H1 (cell line): Measurements from ENCODE around the gene SLC35F3. TPM values are rescaled to one million over a fixed set of nuclear protein-coding genes. Genes with fewer than 3 reads are reported as not detected.

ENCODE experiments used
- CTCF ChIA-PET: fragments of 300-600 bp; sonication (Branson Sonifier 250); formaldehyde crosslinking; loops from one replicate; lab custom pipeline; 2021; ENCODE audit not compliant: partially characterized antibody; lab: Charles Lee
- POLR2A ChIA-PET: fragments of 300-600 bp; sonication (Branson Sonifier 250); formaldehyde crosslinking; loops from one replicate; lab custom pipeline; 2021; ENCODE audit warnings: inconsistent platforms; ENCODE audit not compliant: partially characterized antibody; lab: Charles Lee
- DNase-seq, 2 experiments: peaks; one replicate each; pipeline versions ENCODE4 v3.0.0 to v3.0.0-alpha.2; 2010 to 2022; ENCODE audit warnings: low spot score in 2 of 2, low read depth in 1 of 2, mixed read lengths in 1 of 2
- FAIRE-seq: peaks from 2 replicates; lab custom pipeline; 2011; peaks lifted over from hg19 to GRCh38; lab: Jason Lieb, UNC
- H2AFZ ChIP-seq: 2 replicates; pipeline ENCODE4 v1.8.1; 2012; ENCODE audit warnings: low read length, inconsistent platforms
- H2AK5ac ChIP-seq: 2 replicates; pipeline ENCODE4 v1.6.1; 2013; ENCODE audit warnings: low read depth, low read length
- H2BK120ac ChIP-seq: replicated peaks from 2 replicates; pipeline ENCODE3; 2013; ENCODE audit warnings: low read depth, low read length, inconsistent platforms
- H2BK12ac ChIP-seq: 2 replicates; pipeline ENCODE4 v1.6.1; 2013; ENCODE audit warnings: low read depth, low read length
- H2BK15ac ChIP-seq: 2 replicates; pipeline ENCODE4 v1.6.1; 2013; ENCODE audit warnings: low read length
- H2BK20ac ChIP-seq: 2 replicates; pipeline ENCODE4 v1.6.1; 2013; ENCODE audit warnings: low read length
- H2BK5ac ChIP-seq: 2 replicates; pipeline ENCODE4 v1.6.1; 2013; ENCODE audit warnings: low read depth, low read length
- H3K14ac ChIP-seq: 2 replicates; pipeline ENCODE4 v1.6.1; 2013; ENCODE audit warnings: inconsistent platforms; ENCODE audit not compliant: insufficient read length
- H3K18ac ChIP-seq: 2 replicates; pipeline ENCODE4 v1.6.1; 2013; ENCODE audit warnings: low read length; ENCODE audit errors: extremely low read depth
- H3K23ac ChIP-seq: 2 replicates; pipeline ENCODE4 v1.6.1; 2013; ENCODE audit warnings: inconsistent platforms; ENCODE audit not compliant: insufficient read length
- H3K23me2 ChIP-seq: 2 replicates; pipeline ENCODE4 v1.6.1; 2013; ENCODE audit warnings: low read depth, low read length
- H3K27ac ChIP-seq: 2 replicates; pipeline ENCODE4 v1.6.1; 2011; ENCODE audit warnings: low read depth, low read length, inconsistent platforms
- H3K27me3 ChIP-seq, 4 experiments: replicated peaks in 1 of 4; 1 replicate in 1 of 4; 2 replicates in 3 of 4; pipeline versions ENCODE4 v1.6.1 to v1.8.1; 2011 to 2013; ENCODE audit warnings: low read length in 3 of 4, mild to moderate bottlenecking in 3 of 4, inconsistent platforms in 2 of 4, mixed read lengths in 2 of 4, moderate library complexity in 1 of 4; ENCODE audit not compliant: control insufficient read depth in 3 of 4, insufficient read depth in 3 of 4; ENCODE audit errors: extremely low read depth in 1 of 4
- H3K36me3 ChIP-seq, 4 experiments: 2 replicates each; pipeline versions ENCODE4 v1.6.1 to v1.8.1; 2011 to 2013; ENCODE audit warnings: mild to moderate bottlenecking in 4 of 4, low read length in 3 of 4, moderate library complexity in 2 of 4, control low read depth in 1 of 4, inconsistent platforms in 1 of 4; ENCODE audit not compliant: insufficient read depth in 4 of 4, control insufficient read depth in 2 of 4
- H3K4ac ChIP-seq: replicated peaks from 2 replicates; pipeline ENCODE3; 2013; ENCODE audit warnings: low read length, low read depth, mixed read lengths, inconsistent platforms; ENCODE audit not compliant: insufficient read length
- H3K4me1 ChIP-seq, 4 experiments: replicated peaks in 1 of 4; 1 replicate in 1 of 4; 2 replicates in 3 of 4; pipeline versions ENCODE4 v1.6.1 to v1.8.1; 2011 to 2013; ENCODE audit warnings: low read length in 3 of 4, inconsistent platforms in 2 of 4, mixed read lengths in 1 of 4; ENCODE audit not compliant: insufficient read depth in 4 of 4, control insufficient read depth in 3 of 4
- H3K4me2 ChIP-seq, 2 experiments: 2 replicates each; pipeline versions ENCODE4 v1.6.1 to v1.8.1; 2011 to 2013; ENCODE audit warnings: low read depth in 2 of 2, low read length in 2 of 2, control low read depth in 1 of 2, inconsistent platforms in 1 of 2, mild to moderate bottlenecking in 1 of 2; ENCODE audit not compliant: insufficient read depth in 1 of 2
- H3K4me3 ChIP-seq, 4 experiments: fragments of 200-600, 300-600 bp in 1 of 4; sonication (generic), shearing (Covaris generic), sonication (Bioruptor Twin) in 1 of 4; 2 replicates each; pipeline versions ENCODE4 v1.5.1 to v1.8.1; 2011 to 2016; ENCODE audit warnings: low read length in 4 of 4, low read depth in 3 of 4, control low read depth in 2 of 4, inconsistent platforms in 2 of 4, mild to moderate bottlenecking in 2 of 4, mixed read lengths in 1 of 4, moderate library complexity in 1 of 4; ENCODE audit not compliant: insufficient read depth in 2 of 4; ENCODE audit errors: extremely low read depth in 1 of 4
- H3K56ac ChIP-seq: replicated peaks from 2 replicates; pipeline ENCODE3; 2013; ENCODE audit warnings: low read depth, mild to moderate bottlenecking, mixed read lengths, low read length, inconsistent platforms; ENCODE audit not compliant: insufficient read length
- H3K79me1 ChIP-seq: 2 replicates; pipeline ENCODE4 v1.6.1; 2013; ENCODE audit warnings: low read depth, low read length, control low read depth
- H3K79me2 ChIP-seq, 2 experiments: 2 replicates each; pipeline versions ENCODE4 v1.6.1 to v1.8.1; 2012 to 2013; ENCODE audit warnings: low read length in 2 of 2, mild to moderate bottlenecking in 2 of 2, inconsistent platforms in 1 of 2; ENCODE audit not compliant: insufficient read depth in 2 of 2, control insufficient read depth in 1 of 2
- H3K9ac ChIP-seq, 4 experiments: replicated peaks in 1 of 4; 1 replicate in 1 of 4; 2 replicates in 3 of 4; pipeline versions ENCODE4 v1.6.1 to v1.8.1; 2011 to 2013; ENCODE audit warnings: low read depth in 3 of 4, low read length in 3 of 4, control low read depth in 2 of 4, mild to moderate bottlenecking in 2 of 4, moderate library complexity in 2 of 4, inconsistent platforms in 1 of 4; ENCODE audit errors: extremely low read depth in 1 of 4
- H3K9me3 ChIP-seq, 2 experiments: 2 replicates each; pipeline versions ENCODE4 v1.6.1 to v1.8.1; 2012 to 2013; ENCODE audit warnings: mild to moderate bottlenecking in 2 of 2, moderate library complexity in 2 of 2, control low read depth in 1 of 2, inconsistent platforms in 1 of 2, low read depth in 1 of 2, low read length in 1 of 2, mixed read lengths in 1 of 2; ENCODE audit not compliant: insufficient read depth in 2 of 2
- H4K20me1 ChIP-seq, 2 experiments: replicated peaks in 1 of 2; 2 replicates each; pipeline versions ENCODE3 to v1.8.1; 2011 to 2013; ENCODE audit warnings: inconsistent platforms in 2 of 2, low read length in 2 of 2, mild to moderate bottlenecking in 1 of 2; ENCODE audit not compliant: insufficient read depth in 2 of 2, control insufficient read depth in 1 of 2
- H4K5ac ChIP-seq: 2 replicates; pipeline ENCODE4 v1.6.1; 2013; ENCODE audit warnings: low read length, low read depth, mixed read lengths, inconsistent platforms; ENCODE audit not compliant: insufficient read length
- H4K8ac ChIP-seq: 2 replicates; pipeline ENCODE4 v1.8.0; 2013; ENCODE audit warnings: mild to moderate bottlenecking, moderate library complexity, low read length, inconsistent platforms; ENCODE audit not compliant: insufficient read depth; ENCODE audit errors: extremely low read depth
- H4K91ac ChIP-seq: replicated peaks from 2 replicates; pipeline ENCODE3; 2013; ENCODE audit warnings: low read length, mixed read lengths, inconsistent platforms; ENCODE audit not compliant: insufficient read length
- ASH2L ChIP-seq: fragments of 200-600, 300-600 bp; sonication (generic); IDR thresholded peaks from one replicate; pipeline ENCODE4 v1.7.1; 2017; ENCODE audit warnings: low read length
- BACH1 ChIP-seq: IDR thresholded peaks from 2 replicates; pipeline ENCODE4 v1.6.1; 2012; ENCODE audit warnings: low read length, improper control_type of control experiment
- CBX5 ChIP-seq: fragments of 300-800, 300-1000 bp; sonication (generic); IDR thresholded peaks from 2 replicates; pipeline ENCODE4 v1.7.1; 2016; ENCODE audit warnings: antibody characterized with exemption, low read length, low read depth
- CEBPB ChIP-seq: IDR thresholded peaks from 2 replicates; pipeline ENCODE4 v1.6.1; 2012; ENCODE audit warnings: low read depth, low read length
- CREB1 ChIP-seq: IDR thresholded peaks from 2 replicates; pipeline ENCODE4 v1.6.1; 2012; ENCODE audit warnings: inconsistent platforms
- EP300 ChIP-seq, 2 experiments: IDR thresholded peaks; 1 replicate in 1 of 2; 2 replicates in 1 of 2; pipeline ENCODE4 v1.6.1; 2011 to 2012; ENCODE audit warnings: low read depth in 2 of 2, low read length in 2 of 2, mild to moderate bottlenecking in 2 of 2, borderline replicate concordance in 1 of 2, inconsistent platforms in 1 of 2, moderate library complexity in 1 of 2
- KDM1A ChIP-seq: fragments of 200-600, 300-600 bp; sonication (generic); IDR thresholded peaks from 2 replicates; pipeline ENCODE4 v1.7.1; 2016; ENCODE audit warnings: mild to moderate bottlenecking, low read length, borderline replicate concordance
- NANOG ChIP-seq: IDR thresholded peaks from 2 replicates; pipeline ENCODE4 v1.6.1; 2011; ENCODE audit warnings: low read length, low read depth, mild to moderate bottlenecking, inconsistent platforms; ENCODE audit not compliant: insufficient read depth, poor library complexity, severe bottlenecking
- POLR2AphosphoS5 ChIP-seq: IDR thresholded peaks from 2 replicates; pipeline ENCODE4 v1.6.1; 2011; ENCODE audit warnings: low read depth, low read length
- RNF2 ChIP-seq: fragments of 200-900, 300-1000 bp; sonication (generic); IDR thresholded peaks from 2 replicates; pipeline ENCODE4 v1.7.1; 2016; ENCODE audit warnings: borderline replicate concordance, low read depth, mild to moderate bottlenecking, antibody characterized with exemption, low read length; ENCODE audit not compliant: poor library complexity, severe bottlenecking; ENCODE audit errors: missing control alignments
- SP4 ChIP-seq: IDR thresholded peaks from 2 replicates; pipeline ENCODE4 v1.6.1; 2012; ENCODE audit warnings: low read length, inconsistent platforms
- SRF ChIP-seq: IDR thresholded peaks from 2 replicates; pipeline ENCODE4 v1.6.1; 2011; ENCODE audit warnings: mild to moderate bottlenecking, low read depth, low read length, moderate library complexity
- YY1 ChIP-seq: IDR thresholded peaks from 2 replicates; pipeline ENCODE4 v1.6.1; 2011; ENCODE audit warnings: low read depth, mild to moderate bottlenecking, low read length
- WGBS, 2 experiments: shearing (Covaris generic) in 1 of 2; methylation state at CpG; one replicate each; pipeline versions ENCODE4 v1.1.6 to v1.1.7; 2013 to 2015; ENCODE audit warnings: low lambda C conversion rate in 2 of 2, mixed read lengths in 2 of 2, inconsistent platforms in 1 of 2, low coverage in 1 of 2, missing lambda C conversion rate in 1 of 2; ENCODE audit not compliant: insufficient replicate concordance in 2 of 2, insufficient coverage in 1 of 2, insufficient read length in 1 of 2; ENCODE audit errors: extremely low coverage in 1 of 2, missing lambda C conversion rate in 1 of 2; 5-methylcytosine and 5-hydroxymethylcytosine counted together
- polyA plus RNA-seq, 7 experiments: library from polyadenylated mRNA; depleted of rRNA in 3 of 7; stranded (reverse) in 5 of 7; unstranded in 2 of 7; fragments of >200 nt in 5 of 7; fragments of 200-250 nt in 2 of 7; gene quantifications; 1 replicate in 5 of 7; 2 replicates in 1 of 7; 4 replicates in 1 of 7; pipeline versions ENCODE4 v1.2.1 to v1.2.3, GENCODE V29; 2011 to 2013; ENCODE audit warnings: missing spikeins in 2 of 7, mixed read lengths in 2 of 7
- total RNA-seq: library from RNA; stranded (reverse); fragmentation: NEBNext Ultra II Directional; extraction: Animal tissue kit (Norgen Biotek cat#: 25700); gene quantifications from 2 replicates; pipeline ENCODE4 v1.2.1, GENCODE V29; 2021

SLC35F3 gene
- total and polyA plus RNA-seq, 2 of the 8 experiments (the other 6 are each of a cell fraction or from before 2014, with no cell fraction given) = 0.78 to 1.2 TPM

DNA sequence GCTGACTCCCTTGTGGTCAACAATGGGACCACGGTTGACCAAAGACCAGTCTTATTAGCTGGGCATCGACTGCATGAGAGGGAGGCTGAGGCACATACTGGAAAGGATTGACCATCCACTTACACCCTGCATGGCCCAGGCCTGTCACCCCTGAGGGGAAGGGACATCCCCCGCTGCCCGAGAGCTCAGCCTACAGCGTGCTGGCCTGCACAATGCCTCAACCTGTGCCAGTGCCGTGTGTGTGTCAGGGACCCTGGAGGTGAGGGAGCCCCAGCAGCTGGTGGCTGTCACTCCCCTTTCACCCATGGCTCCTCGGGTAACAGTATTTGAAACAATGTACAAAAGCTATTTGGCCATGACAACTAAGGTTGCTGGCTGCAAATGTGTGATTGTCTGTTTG lies 67.3 kb downstream of the SLC35F3 start:
- Histone ChIP-seq H2BK5ac (no peak overlapping the region), H3K4me1 (no peaks in the 10 kb centered on the region), H3K9ac (no peak overlapping the region), H4K91ac (no peak overlapping the region), H2BK15ac (no peak overlapping the region), H3K18ac (no peak overlapping the region), H3K9me3 (no peaks in the 10 kb centered on the region), H3K27me3 (no peaks in the 10 kb centered on the region; a peak in 1 of 7 replicates), H2AFZ (no peak overlapping the region), H3K36me3 (no peaks in the 10 kb centered on the region), H2BK12ac (no peak overlapping the region), H3K4ac (no peak overlapping the region), H3K23ac (no peak overlapping the region), H3K56ac (no peak overlapping the region), H3K27ac (no peak overlapping the region), H4K20me1 (no peaks in the 10 kb centered on the region), H2BK120ac (no peak overlapping the region), H4K8ac (no peak overlapping the region), H3K4me3 (no peak overlapping the region), H3K4me2 (no peak overlapping the region), H3K79me2 (no peaks in the 10 kb centered on the region), H4K5ac (no peak overlapping the region), H3K14ac (no peak overlapping the region), H3K23me2 (no peaks in the 10 kb centered on the region; the same call in 1 of the 2 replicates), H2AK5ac (no peak overlapping the region), H2BK20ac (no peak overlapping the region), H3K79me1 (no peaks in the 10 kb centered on the region)
- no peak for FAIRE-seq
- TF ChIP-seq RNF2 (no peak), NANOG (no peak), EP300 (IDR thresholded peaks at IDR 0.05; ENCODE audit: borderline replicate concordance in 1 of 2, low read depth in 2 of 2, low read length in 2 of 2) (no peak), CEBPB (no peak), BACH1 (no peak), POLR2AphosphoS5 (no peak), ASH2L (no peak), SP4 (no peak), CREB1 (no peak), YY1 (no peak), SRF (no peak), CBX5 (no peak), KDM1A (no peak)
- ChIA-PET CTCF (interaction anchor here (0.7 to 2.3 kb wide), 10 partner anchors 9 to 188 kb away, joined by 3 to 13 read pairs (median 3); no protein-coding TSS in a partner anchor), POLR2A (no interaction called here)
- WGBS, 2 experiments = 96% methylated on average over 7 of the region's 7 CpGs; no CpG with 5 or more reads in 1 of the 2 experiments
- no peak for DNase-seq
